HG02610 (cell line): Measurements from ENCODE around the gene AMN1.

Experiments used
- ATAC-seq: cut with Tn5 transposase; IDR thresholded peaks from one replicate; pipeline ENCODE4 v1.9.1; 2021; ENCODE audit warnings: mild to moderate bottlenecking, moderate library complexity; ENCODE audit not compliant: unreplicated experiment

AMN1 gene

GRCh38 chr12:31633464-31633863 lies 95.4 kb downstream of the AMN1 start:
- no peak for ATAC-seq

GRCh38 chr12:31631809-31632208 lies 97.0 kb downstream of the AMN1 start:
- ATAC-seq: no peak

- no peak for ATAC-seq
These were observed 97.6 kb downstream of the AMN1 start for GRCh38 chr12:31631023-31631724.

GRCh38 chr12:31629756-31630732 lies 98.8 kb downstream of the AMN1 start:
- no peak for ATAC-seq

GRCh38 chr12:31627456-31628054 lies 101.3 kb downstream of the AMN1 start:
- ATAC-seq: no peak

GRCh38 chr12:31626270-31626995 lies 102.4 kb downstream of the AMN1 start:
- no peak for ATAC-seq

- no peak for ATAC-seq
These were observed 106.8 kb downstream of the AMN1 start for GRCh38 chr12:31622038-31622437.
